Dendritic cell treated with granulocyte-macrophage colony-stimulating factor and Interleukin-4, amounts not matched to agents 40 ng/mL and 50 ng/mL, for 4 days (primary cell): ENCODE results near the gene MBTPS1.

ENCODE experiments used
- H3K27ac Mint-ChIP-seq: one replicate; pipeline ENCODE4 v1.8.0; 2022; ENCODE audit warnings: mild to moderate bottlenecking, mixed read lengths
- H3K27me3 Mint-ChIP-seq: one replicate; pipeline ENCODE4 v1.8.0; 2022; ENCODE audit warnings: mild to moderate bottlenecking, mixed read lengths
- H3K36me3 Mint-ChIP-seq: one replicate; pipeline ENCODE4 v1.8.0; 2022; ENCODE audit warnings: low read depth, mixed read lengths
- H3K4me1 Mint-ChIP-seq: one replicate; pipeline ENCODE4 v1.8.0; 2022; ENCODE audit warnings: low read depth, mixed read lengths
- H3K4me3 Mint-ChIP-seq: one replicate; pipeline ENCODE4 v1.8.0; 2022; ENCODE audit warnings: mild to moderate bottlenecking, moderate library complexity, mixed read lengths
- H3K9me3 Mint-ChIP-seq: one replicate; pipeline ENCODE4 v1.8.0; 2022; ENCODE audit warnings: mixed read lengths
- intact Hi-C: fragments of 100-400 bp; cut with micrococcal nuclease; formaldehyde crosslinking; loops from one replicate; pipeline ENCODE4 v1.15.0; 2022

Gene MBTPS1

GRCh38 chr16:84032458-84033178 lies 84.1 kb downstream of the MBTPS1 start:
- Mint-ChIP-seq H3K9me3 (peaks cover 33% of the 10 kb centered on the region), H3K4me3 (no peak overlapping the region), H3K4me1 (peaks cover 28% of the 10 kb centered on the region), H3K36me3 (peaks cover 18% of the 10 kb centered on the region), H3K27ac (no peak overlapping the region), H3K27me3 (peaks cover 83% of the 10 kb centered on the region)
- intact Hi-C loops, result no loop called here

- no peak overlapping the region for H3K27ac Mint-ChIP-seq
- intact Hi-C loops, result no loop called here
- peaks cover 31% of the 10 kb centered on the region for H3K4me1 Mint-ChIP-seq
- H3K4me3 Mint-ChIP-seq, result no peak overlapping the region
- H3K27me3 Mint-ChIP-seq, result peaks cover 90% of the 10 kb centered on the region
- H3K36me3 Mint-ChIP-seq, result peaks cover 18% of the 10 kb centered on the region
- H3K9me3 Mint-ChIP-seq, result peaks cover 32% of the 10 kb centered on the region
Observed at GRCh38 chr16:84031556-84031955, 85.2 kb downstream of the MBTPS1 start.

GRCh38 chr16:84029297-84030047 lies 87.3 kb downstream of the MBTPS1 start:
- H3K4me1 Mint-ChIP-seq, result peaks cover 31% of the 10 kb centered on the region
- H3K36me3 Mint-ChIP-seq, result peaks cover 18% of the 10 kb centered on the region
- peaks cover 24% of the 10 kb centered on the region for H3K9me3 Mint-ChIP-seq
- H3K4me3 Mint-ChIP-seq, result no peak overlapping the region
- H3K27me3 Mint-ChIP-seq, result peaks cover 92% of the 10 kb centered on the region
- H3K27ac Mint-ChIP-seq, result no peak overlapping the region
- intact Hi-C loops, result no loop called here

- intact Hi-C loops, result no loop called here
- H3K9me3 Mint-ChIP-seq, result peaks cover 24% of the 10 kb centered on the region
- H3K4me1 Mint-ChIP-seq, result peaks cover 31% of the 10 kb centered on the region
- peaks cover 18% of the 10 kb centered on the region for H3K36me3 Mint-ChIP-seq
- H3K27ac Mint-ChIP-seq, result no peak overlapping the region
- peaks cover 89% of the 10 kb centered on the region for H3K27me3 Mint-ChIP-seq
- no peak overlapping the region for H3K4me3 Mint-ChIP-seq
Observed at GRCh38 chr16:84027625-84028024, 89.1 kb downstream of the MBTPS1 start.

GRCh38 chr16:84026606-84027005 lies 90.1 kb downstream of the MBTPS1 start:
- H3K4me1 Mint-ChIP-seq, result peaks cover 31% of the 10 kb centered on the region
- peaks cover 87% of the 10 kb centered on the region for H3K27me3 Mint-ChIP-seq
- no peak overlapping the region for H3K27ac Mint-ChIP-seq
- peaks cover 28% of the 10 kb centered on the region for H3K9me3 Mint-ChIP-seq
- intact Hi-C loops, result no loop called here
- peaks cover 19% of the 10 kb centered on the region for H3K36me3 Mint-ChIP-seq
- no peak overlapping the region for H3K4me3 Mint-ChIP-seq

GRCh38 chr16:84024854-84025253 lies 91.9 kb downstream of the MBTPS1 start:
- peaks cover 84% of the 10 kb centered on the region for H3K27me3 Mint-ChIP-seq
- no peak overlapping the region for H3K4me3 Mint-ChIP-seq

GRCh38 chr16:84022644-84023043 lies 94.1 kb downstream of the MBTPS1 start:
- H3K9me3 Mint-ChIP-seq, result peaks cover 18% of the 10 kb centered on the region
- H3K4me3 Mint-ChIP-seq, result no peak overlapping the region
- intact Hi-C loops, result no loop called here
- no peak overlapping the region for H3K27ac Mint-ChIP-seq
- H3K36me3 Mint-ChIP-seq, result peaks cover 5% of the 10 kb centered on the region
- H3K27me3 Mint-ChIP-seq, result peaks cover 84% of the 10 kb centered on the region
- peaks cover 4% of the 10 kb centered on the region for H3K4me1 Mint-ChIP-seq

More at GRCh38 chr16:84024854-84025253, 91.9 kb downstream of the MBTPS1 start:
- Mint-ChIP-seq H3K4me1 (peaks cover 23% of the 10 kb centered on the region), H3K36me3 (peaks cover 7% of the 10 kb centered on the region), H3K9me3 (peaks cover 23% of the 10 kb centered on the region), H3K27ac (no peak overlapping the region)
- intact Hi-C loops, result no loop called here

- H3K36me3 Mint-ChIP-seq, result peaks cover 5% of the 10 kb centered on the region
- no peaks in the 10 kb centered on the region for H3K4me1 Mint-ChIP-seq
- H3K4me3 Mint-ChIP-seq, result no peak overlapping the region
- intact Hi-C loops, result no loop called here
- peaks cover 18% of the 10 kb centered on the region for H3K9me3 Mint-ChIP-seq
- peaks cover 83% of the 10 kb centered on the region for H3K27me3 Mint-ChIP-seq
- H3K27ac Mint-ChIP-seq, result no peak overlapping the region
Observed at GRCh38 chr16:84021488-84021887, 95.3 kb downstream of the MBTPS1 start.

- intact Hi-C loops, result no loop called here
- Mint-ChIP-seq H3K4me1 (no peaks in the 10 kb centered on the region), H3K27ac (no peak overlapping the region), H3K4me3 (no peak overlapping the region), H3K36me3 (peaks cover 5% of the 10 kb centered on the region), H3K9me3 (peaks cover 18% of the 10 kb centered on the region), H3K27me3 (peaks cover 75% of the 10 kb centered on the region)
Observed at GRCh38 chr16:84020353-84020752, 96.4 kb downstream of the MBTPS1 start.

- H3K27ac Mint-ChIP-seq, result no peak overlapping the region
- intact Hi-C loops, result no loop called here
- peaks cover 64% of the 10 kb centered on the region for H3K27me3 Mint-ChIP-seq
- peaks cover 9% of the 10 kb centered on the region for H3K4me1 Mint-ChIP-seq
- peaks cover 5% of the 10 kb centered on the region for H3K36me3 Mint-ChIP-seq
- H3K9me3 Mint-ChIP-seq, result peaks cover 25% of the 10 kb centered on the region
- H3K4me3 Mint-ChIP-seq, result no peak overlapping the region
Observed at GRCh38 chr16:84018710-84019109, 98.0 kb downstream of the MBTPS1 start.

GRCh38 chr16:84016477-84016876 lies 100.3 kb downstream of the MBTPS1 start:
- H3K9me3 Mint-ChIP-seq, result peaks cover 17% of the 10 kb centered on the region
- H3K36me3 Mint-ChIP-seq, result peaks cover 2% of the 10 kb centered on the region
- H3K4me3 Mint-ChIP-seq, result no peak overlapping the region
- peaks cover 9% of the 10 kb centered on the region for H3K4me1 Mint-ChIP-seq
- H3K27me3 Mint-ChIP-seq, result peaks cover 52% of the 10 kb centered on the region
- intact Hi-C loops, result no loop called here
- H3K27ac Mint-ChIP-seq, result no peak overlapping the region

- intact Hi-C loops, result no loop called here
- H3K36me3 Mint-ChIP-seq, result no peaks in the 10 kb centered on the region
- no peak overlapping the region for H3K27ac Mint-ChIP-seq
- peaks cover 9% of the 10 kb centered on the region for H3K4me1 Mint-ChIP-seq
- H3K9me3 Mint-ChIP-seq, result peaks cover 7% of the 10 kb centered on the region
- no peak overlapping the region for H3K4me3 Mint-ChIP-seq
- H3K27me3 Mint-ChIP-seq, result peaks cover 47% of the 10 kb centered on the region
Observed at GRCh38 chr16:84015399-84015798, 101.3 kb downstream of the MBTPS1 start.

GRCh38 chr16:84014570-84015327 lies 102.0 kb downstream of the MBTPS1 start:
- no peak overlapping the region for H3K4me3 Mint-ChIP-seq
- H3K9me3 Mint-ChIP-seq, result peaks cover 6% of the 10 kb centered on the region
- peaks cover 45% of the 10 kb centered on the region for H3K27me3 Mint-ChIP-seq

More at GRCh38 chr16:84014570-84015327, 102.0 kb downstream of the MBTPS1 start:
- Mint-ChIP-seq H3K27ac (no peak overlapping the region), H3K4me1 (peaks cover 9% of the 10 kb centered on the region), H3K36me3 (no peaks in the 10 kb centered on the region)
- intact Hi-C loops, result no loop called here
